Measurements from ENCODE around the gene TVP23C. TPM values are rescaled to one million over a fixed set of nuclear protein-coding genes. Genes with fewer than 3 reads are reported as not detected.
A peak's percentile ranks its signal among the peaks of the same experiment; 100 is the strongest.
"Not testable (repeated sequence)": the region's sequence is repeated elsewhere in the genome, so short reads cannot be mapped to it uniquely, and the experiment has no call there.

The TVP23C gene
- total RNA-seq, 1 donor from 2014 or later: 19.4 TPM

- peak; percentile 76 to 83 for DNase-seq (ENCODE audit: low read depth in 2 of 2)
Observed at GRCh38 chr17:15526292-15527218, 36.7 kb downstream of the TVP23C start.

- not testable (repeated sequence) for DNase-seq (ENCODE audit: low read depth in 2 of 2)
Observed at GRCh38 chr17:15524990-15525985, 38.0 kb downstream of the TVP23C start.

- peak in 1 of 2 donors; percentile 91 for DNase-seq (ENCODE audit: low read depth in 2 of 2)
Observed at GRCh38 chr17:15516150-15516549, 47.1 kb downstream of the TVP23C start.

- DNase-seq (ENCODE audit: low read depth in 2 of 2): no peak
Observed at GRCh38 chr17:15514469-15514868, 48.8 kb downstream of the TVP23C start.

DNA sequence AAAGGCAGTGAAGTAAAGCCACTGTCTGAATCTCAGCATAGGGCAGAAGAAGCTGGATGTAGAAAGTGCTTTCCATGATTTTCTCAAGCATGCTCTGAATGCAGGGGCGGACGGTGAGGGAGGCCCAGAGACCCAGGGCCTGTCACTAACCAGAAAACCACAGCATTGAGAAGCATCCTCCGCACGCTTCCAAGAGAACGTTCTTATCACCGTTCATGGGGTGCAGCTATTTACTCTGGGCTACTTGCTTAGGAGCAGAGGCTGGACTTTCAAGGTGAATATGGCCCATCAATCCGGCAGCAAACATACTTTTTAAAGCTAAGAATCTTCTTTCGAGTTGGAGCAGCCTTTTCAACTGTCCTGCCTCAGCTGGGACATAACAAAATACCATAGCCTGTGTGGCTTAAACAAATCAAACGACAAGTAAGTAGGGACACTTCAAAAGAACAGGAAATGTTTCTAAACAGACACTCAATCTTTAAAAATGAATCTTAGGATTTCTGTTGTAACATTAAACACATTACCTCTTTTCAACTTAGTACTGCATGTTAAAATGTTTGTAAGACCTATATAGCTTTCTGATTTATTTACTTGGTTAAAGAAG, 49.3 kb downstream of the TVP23C start:
- no peak for DNase-seq (ENCODE audit: low read depth in 2 of 2)

DNA sequence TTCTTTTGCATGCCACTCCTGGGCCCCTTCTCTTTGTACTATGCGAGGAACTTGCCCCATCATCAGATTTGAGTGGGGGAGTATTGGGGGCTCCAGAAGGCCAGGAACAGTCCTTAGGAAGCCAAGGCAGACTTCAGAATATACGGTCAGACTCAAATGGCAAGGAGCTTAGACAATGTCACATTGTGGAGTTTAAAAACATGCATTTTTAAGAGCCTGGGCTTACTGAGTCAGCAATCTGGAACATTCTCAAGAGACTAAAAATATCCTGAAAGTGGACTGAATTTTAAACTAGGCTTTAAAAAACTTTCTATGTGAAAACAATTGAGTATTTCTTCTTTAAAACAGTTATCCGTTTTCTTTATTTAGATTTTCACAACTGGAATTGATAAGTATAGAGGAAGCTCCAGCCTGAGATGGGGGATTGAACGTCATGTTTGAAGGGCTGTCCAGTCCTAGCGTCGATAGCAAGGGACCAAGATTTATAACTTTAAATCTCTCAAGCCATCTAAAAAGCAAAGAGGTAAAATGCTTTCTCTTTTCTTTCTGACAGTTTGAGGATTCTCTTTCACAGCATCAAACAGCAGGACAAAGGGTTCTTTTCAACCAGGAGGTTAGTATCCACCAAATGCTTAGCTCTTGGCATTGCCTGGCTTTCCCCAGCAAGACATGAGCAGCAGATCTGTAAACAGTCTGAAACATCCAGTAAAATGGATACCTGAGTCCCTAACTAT, 50.1 kb downstream of the TVP23C start:
- no peak for DNase-seq (ENCODE audit: low read depth in 2 of 2)

DNA sequence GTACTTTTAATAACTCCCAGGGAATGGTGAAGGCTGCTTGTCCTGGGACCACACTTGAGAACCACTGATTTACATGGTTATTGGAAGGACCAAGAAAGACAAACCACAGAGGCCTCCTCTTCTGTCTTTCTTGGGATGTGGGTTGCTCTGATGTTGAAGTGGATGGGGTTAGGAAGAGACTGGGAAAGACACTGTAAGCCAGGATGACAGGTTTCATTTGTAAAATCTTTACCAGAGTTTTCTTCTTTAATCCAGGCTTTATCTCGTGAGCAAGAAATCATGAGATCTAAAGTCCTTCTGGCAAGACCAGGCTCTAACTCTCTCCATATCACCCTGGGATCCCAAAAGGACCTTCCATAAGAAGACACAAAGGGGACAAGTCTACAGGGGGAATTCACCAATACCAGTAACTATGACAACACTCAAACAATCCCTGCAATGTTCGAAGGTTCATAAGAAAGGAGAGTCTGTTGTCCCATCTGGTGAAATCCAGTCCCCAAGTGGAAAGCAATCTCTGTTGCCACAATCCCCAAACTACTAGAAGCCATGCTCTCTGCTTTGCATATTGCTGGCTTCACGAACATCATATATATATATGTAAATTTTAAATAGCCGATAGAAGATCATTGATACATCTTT, 51.1 kb downstream of the TVP23C start:
- no peak for DNase-seq (ENCODE audit: low read depth in 2 of 2)

- peak in 1 of 2 donors; percentile 65 for DNase-seq (ENCODE audit: low read depth in 2 of 2)
Observed at GRCh38 chr17:15511142-15511541, 52.1 kb downstream of the TVP23C start.

- peak; percentile 79 to 87 for DNase-seq (ENCODE audit: low read depth in 2 of 2)
Observed at GRCh38 chr17:15510361-15510760, 52.9 kb downstream of the TVP23C start.

DNA sequence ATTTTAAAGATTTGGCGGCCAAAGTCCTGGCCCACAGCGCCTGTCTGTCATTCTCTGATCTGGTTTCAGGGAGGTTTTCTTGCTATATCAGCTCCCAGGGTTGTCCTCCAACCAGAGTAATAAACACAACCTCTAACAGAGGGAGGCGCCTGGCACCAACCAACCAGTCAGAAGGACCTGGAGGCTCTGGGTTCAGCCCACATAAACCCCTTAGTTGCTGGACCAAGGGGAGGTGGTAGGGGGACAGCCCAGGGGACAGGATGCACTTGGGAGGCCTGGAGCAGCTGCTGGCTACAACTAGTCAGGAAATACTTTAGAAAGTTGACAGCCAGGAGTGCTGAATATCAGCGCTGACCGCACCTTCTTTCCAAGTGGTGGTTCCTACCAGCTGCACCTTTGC, 54.2 kb downstream of the TVP23C start:
- no peak for DNase-seq (ENCODE audit: low read depth in 2 of 2)

- DNase-seq (ENCODE audit: low read depth in 2 of 2): no peak
Observed at GRCh38 chr17:15508466-15508865, 54.8 kb downstream of the TVP23C start.

- no peak for DNase-seq (ENCODE audit: low read depth in 2 of 2)
Observed at GRCh38 chr17:15507896-15508295, 55.4 kb downstream of the TVP23C start.

- no peak for DNase-seq (ENCODE audit: low read depth in 2 of 2)
Observed at GRCh38 chr17:15507001-15507400, 56.3 kb downstream of the TVP23C start.

- not testable (repeated sequence) for DNase-seq (ENCODE audit: low read depth in 2 of 2)
Observed at GRCh38 chr17:15505708-15506107, 57.6 kb downstream of the TVP23C start.

GRCh38 chr17:15503731-15504130, 59.6 kb downstream of the TVP23C start:
- DNase-seq (ENCODE audit: low read depth in 2 of 2): no peak

GRCh38 chr17:15502369-15503112, 60.7 kb downstream of the TVP23C start:
- DNase-seq (ENCODE audit: low read depth in 2 of 2): peak; percentile 75 to 89

- peak in 1 of 2 donors; percentile 25 for DNase-seq (ENCODE audit: low read depth in 2 of 2)
Observed at GRCh38 chr17:15501793-15502192, 61.5 kb downstream of the TVP23C start.

DNA sequence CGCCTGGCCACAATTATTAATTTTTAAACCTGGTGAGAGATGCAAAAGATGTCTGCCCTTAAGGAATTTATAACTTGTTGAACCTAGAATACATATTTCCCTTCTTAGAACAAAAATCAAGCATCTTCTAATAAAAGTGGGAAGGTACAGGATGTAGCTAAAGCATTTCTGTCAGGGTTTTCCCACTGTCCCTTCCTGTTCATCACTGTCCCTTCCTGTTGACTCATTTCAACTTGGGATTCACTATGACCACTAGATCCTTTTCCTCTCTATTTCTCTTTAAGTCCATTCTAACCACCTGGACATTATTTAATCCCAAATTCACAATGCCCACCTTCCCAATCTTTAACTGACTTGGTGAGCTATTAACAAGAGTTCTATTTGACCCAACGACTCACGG, 62.0 kb downstream of the TVP23C start:
- DNase-seq (ENCODE audit: low read depth in 2 of 2): peak; percentile 65 to 71

DNA sequence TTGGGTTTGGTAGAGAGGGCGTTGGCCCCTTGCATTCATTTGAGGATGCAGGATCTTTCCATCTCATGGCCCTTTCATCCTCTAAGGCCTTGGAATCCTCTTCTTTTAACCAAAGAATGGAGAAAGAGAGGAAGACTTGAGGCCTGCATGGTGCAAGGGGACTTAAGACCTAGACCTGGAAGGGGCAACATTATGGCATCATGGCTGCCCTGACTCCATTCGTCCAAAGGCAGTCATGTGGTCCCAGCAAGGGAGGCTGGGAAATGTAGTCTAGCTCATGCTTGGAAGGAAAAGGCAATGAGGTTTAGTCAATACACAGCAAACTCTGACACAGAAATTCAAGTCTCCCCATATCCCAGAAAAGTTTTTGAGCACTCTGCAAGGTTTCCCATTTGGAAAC, 65.2 kb downstream of the TVP23C start:
- DNase-seq (ENCODE audit: low read depth in 2 of 2): peak in 1 of 2 donors; percentile 17
